Smooth muscle cell (in vitro differentiated cells): ENCODE data around the gene PGA3. TPM values are rescaled to one million over a fixed set of nuclear protein-coding genes. Genes with fewer than 3 reads are reported as not detected.

Experiments used
- DNase-seq: peaks from one replicate; lab custom pipeline; 2025; ENCODE audit not compliant: unreplicated experiment; lab: John Stamatoyannopoulos, UW
- H2AFZ ChIP-seq: fragments of 200-600 bp; sonication (generic); 2 replicates; pipeline ENCODE4 v1.6.0; 2016; ENCODE audit warnings: antibody characterized with exemption, low read depth, mild to moderate bottlenecking
- H3F3A ChIP-seq: fragments of 200-600 bp; sonication (generic); 2 replicates; pipeline ENCODE4 v1.6.0; 2017; ENCODE audit warnings: antibody characterized with exemption, low read depth
- H3K27ac ChIP-seq: fragments of 200-600 bp; sonication (generic); 2 replicates; pipeline ENCODE4 v1.5.1; 2016; ENCODE audit warnings: low read depth, mild to moderate bottlenecking
- H3K27me3 ChIP-seq: fragments of 200-600 bp; sonication (generic); 2 replicates; pipeline ENCODE4 v1.6.1; 2016; ENCODE audit warnings: low read depth, mild to moderate bottlenecking
- H3K36me3 ChIP-seq: fragments of 200-600 bp; sonication (generic); 2 replicates; pipeline ENCODE4 v1.5.1; 2016; ENCODE audit warnings: low read depth
- H3K4me1 ChIP-seq: fragments of 200-600 bp; sonication (generic); 2 replicates; pipeline ENCODE4 v1.5.1; 2016; ENCODE audit warnings: low read depth
- H3K4me2 ChIP-seq: fragments of 200-600 bp; sonication (generic); 2 replicates; pipeline ENCODE4 v1.6.0; 2016; ENCODE audit warnings: mild to moderate bottlenecking
- H3K4me3 ChIP-seq: fragments of 200-600 bp; sonication (generic); 2 replicates; pipeline ENCODE4 v1.5.1; 2016; ENCODE audit warnings: mild to moderate bottlenecking
- H3K79me2 ChIP-seq: fragments of 200-600 bp; sonication (generic); 2 replicates; pipeline ENCODE4 v1.6.0; 2016; ENCODE audit warnings: low read depth, mild to moderate bottlenecking
- H3K9ac ChIP-seq: fragments of 200-600 bp; sonication (generic); 2 replicates; pipeline ENCODE4 v1.6.0; 2016; ENCODE audit warnings: low read depth
- H3K9me3 ChIP-seq: fragments of 200-600 bp; sonication (generic); replicated peaks from 2 replicates; pipeline ENCODE4 v1.5.1; 2016; ENCODE audit warnings: low read depth
- H4K20me1 ChIP-seq: fragments of 200-600 bp; sonication (generic); 2 replicates; pipeline ENCODE4 v1.6.0; 2016; ENCODE audit warnings: low read depth
- CTCF ChIP-seq: fragments of 200-600 bp; sonication (generic); IDR thresholded peaks from 2 replicates; pipeline ENCODE4 v1.5.1; 2017; ENCODE audit warnings: borderline replicate concordance, mild to moderate bottlenecking, antibody characterized with exemption; ENCODE audit not compliant: insufficient read depth, poor library complexity, severe bottlenecking
- WGBS: methylation state at CpG from one replicate; pipeline ENCODE4 v1.1.7; 2016; ENCODE audit warnings: low lambda C conversion rate; 5-methylcytosine and 5-hydroxymethylcytosine counted together
- polyA plus RNA-seq: library from polyadenylated mRNA; unstranded; fragments of >200 nt; fragmentation: Nextera tagmentation; extraction: Ambion mirVana; gene quantifications from 2 replicates; pipeline ENCODE4 v1.2.1, GENCODE V29; 2016
- total RNA-seq: library from RNA; depleted of rRNA; stranded (reverse); fragments of >200 nt; gene quantifications from 2 replicates; pipeline ENCODE4 v1.2.3, GENCODE V29; 2014

PGA3 gene
- total and polyA plus RNA-seq, 2 experiments from 2014 or later, result not detected

DNA sequence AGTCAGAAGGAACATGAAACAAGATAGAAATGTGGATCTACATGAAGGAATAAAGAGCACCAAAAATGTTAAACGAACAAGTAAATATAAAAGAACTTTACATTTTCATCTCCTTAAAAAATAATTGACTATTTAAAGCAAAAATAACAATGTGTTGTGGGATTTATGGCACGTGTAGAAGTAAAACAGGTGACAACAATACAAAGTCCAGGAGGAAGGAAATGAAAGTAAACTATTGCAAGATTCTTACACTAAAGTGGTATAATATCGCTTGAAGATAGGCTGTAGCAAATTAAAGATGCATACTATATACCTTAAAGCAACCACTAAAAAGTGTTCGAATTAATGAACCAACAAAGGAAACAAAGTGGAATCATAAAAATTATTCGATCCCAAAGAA is 47.6 kb upstream of the PGA3 start:
- WGBS, result 96% methylated on average over 5 of the region's 5 CpGs

DNA sequence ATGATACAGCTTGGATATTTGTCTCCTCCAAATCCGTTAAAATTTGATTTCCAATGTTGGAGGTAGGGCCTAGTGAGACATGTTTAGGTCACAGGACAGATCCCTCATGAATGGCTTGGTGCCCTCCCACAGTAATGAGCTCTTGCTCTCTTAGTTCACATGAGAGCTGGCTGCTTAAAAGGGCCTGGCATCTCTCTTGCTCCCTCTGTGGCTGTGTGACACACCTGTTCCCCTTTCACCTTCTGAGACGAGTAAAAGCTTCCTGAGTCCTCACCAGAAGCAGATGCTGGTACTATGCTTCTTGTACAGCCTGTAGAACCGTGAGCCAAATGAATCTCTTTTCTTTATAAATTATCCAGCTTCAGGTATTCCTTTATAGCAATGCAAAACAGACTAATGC is 45.6 kb upstream of the PGA3 start:
- WGBS, result 85% methylated on average over 3 of the region's 3 CpGs

More for the DNA sequence above, 47.6 kb upstream of the PGA3 start:
- H3K4me2 ChIP-seq, result no peak overlapping the region
- H3K27me3 ChIP-seq, result no peaks in the 10 kb centered on the region
- TF ChIP-seq CTCF, result no peak
- DNase-seq, result no peak
- no peaks in the 10 kb centered on the region for H3K9me3 ChIP-seq
- peaks cover 29% of the 10 kb centered on the region for H3F3A ChIP-seq
- peaks cover 62% of the 10 kb centered on the region for H3K79me2 ChIP-seq
- H3K27ac ChIP-seq, result no peak overlapping the region
- H3K4me3 ChIP-seq, result no peak overlapping the region
- no peaks in the 10 kb centered on the region for H3K36me3 ChIP-seq
- peaks cover 25% of the 10 kb centered on the region for H4K20me1 ChIP-seq
- peaks cover 25% of the 10 kb centered on the region for H3K4me1 ChIP-seq
- H3K9ac ChIP-seq, result no peak overlapping the region
- no peak overlapping the region for H2AFZ ChIP-seq

DNA sequence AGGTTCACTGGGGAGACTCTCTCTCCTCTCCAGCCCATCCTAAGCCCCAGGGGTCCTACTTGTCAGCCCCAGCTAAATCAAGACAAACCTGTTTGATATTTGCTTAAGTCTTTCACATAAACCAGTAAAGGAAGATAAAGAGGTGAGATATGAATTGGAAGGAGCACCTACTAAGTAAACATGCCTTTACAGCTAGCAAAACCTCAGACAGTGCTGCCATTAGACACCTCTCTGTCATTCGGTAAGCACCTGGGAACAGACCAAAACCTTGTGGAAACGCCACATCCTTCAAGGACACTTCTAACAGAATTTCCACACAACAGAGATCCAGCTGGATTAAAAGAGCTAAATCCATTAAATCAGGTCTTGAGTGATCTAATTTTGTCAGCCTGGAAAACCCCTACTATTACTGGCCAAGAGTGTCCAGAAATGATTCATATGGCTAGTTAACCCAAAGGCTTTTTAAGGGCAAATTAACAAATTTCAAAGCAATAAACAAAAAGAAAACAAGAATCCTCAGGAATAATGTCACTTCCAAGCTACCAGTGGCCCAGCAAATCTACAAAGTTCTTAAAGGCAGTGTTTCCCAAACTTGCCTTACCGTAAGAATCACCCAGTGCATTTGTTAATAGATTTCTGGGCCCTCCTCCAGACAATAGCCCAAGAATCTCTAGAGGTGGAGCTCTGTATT is 44.5 kb upstream of the PGA3 start:
- Histone ChIP-seq H3K27ac (peak overlapping the region; percentile 90), H3K27me3 (no peaks in the 10 kb centered on the region), H3K79me2 (peaks cover 48% of the 10 kb centered on the region), H2AFZ (no peak overlapping the region), H3K4me2 (peak overlapping the region; percentile 71), H3F3A (peaks cover 13% of the 10 kb centered on the region), H4K20me1 (no peaks in the 10 kb centered on the region), H3K9me3 (no peaks in the 10 kb centered on the region), H3K4me1 (peaks cover 13% of the 10 kb centered on the region), H3K36me3 (no peaks in the 10 kb centered on the region), H3K4me3 (peak overlapping the region; percentile 1), H3K9ac (peak overlapping the region; percentile 48)
- DNase-seq, result no peak
- 40% methylated on average over 3 of the region's 3 CpGs for WGBS
- no peak for TF ChIP-seq CTCF

More for the DNA sequence above, 45.6 kb upstream of the PGA3 start:
- H3K27ac ChIP-seq, result peak overlapping the region; percentile 90
- H3K4me3 ChIP-seq, result no peak overlapping the region
- peaks cover 5% of the 10 kb centered on the region for H4K20me1 ChIP-seq
- no peak overlapping the region for H3K9ac ChIP-seq
- H3K36me3 ChIP-seq, result no peaks in the 10 kb centered on the region
- no peak for DNase-seq
- H3F3A ChIP-seq, result peaks cover 18% of the 10 kb centered on the region
- no peak overlapping the region for H2AFZ ChIP-seq
- no peaks in the 10 kb centered on the region for H3K27me3 ChIP-seq
- H3K4me1 ChIP-seq, result peaks cover 22% of the 10 kb centered on the region
- H3K79me2 ChIP-seq, result peaks cover 49% of the 10 kb centered on the region
- H3K4me2 ChIP-seq, result no peak overlapping the region
- no peaks in the 10 kb centered on the region for H3K9me3 ChIP-seq
- TF ChIP-seq CTCF, result no peak
